Effector memory CD8-positive, alpha-beta T cell (primary cell): Measurements from ENCODE around the gene HM13.
"Not testable (repeated sequence)": the region's sequence is repeated elsewhere in the genome, so short reads cannot be mapped to it uniquely, and the experiment has no call there.

Experiments
- ATAC-seq: fragments of 150-1000 bp; cut with Tn5 transposase; replicated peaks from 2 replicates; pipeline ENCODE4 v1.10.0; 2021; ENCODE audit warnings: mild to moderate bottlenecking, moderate library complexity
- DNase-seq, 3 experiments: peaks; one replicate each; pipeline ENCODE4 v3.0.0; 2021
- H3K27ac Mint-ChIP-seq, 2 donors: one replicate each; pipeline ENCODE4 v1.8.0; 2022; ENCODE audit warnings: mild to moderate bottlenecking in 2 of 2, mixed read lengths in 2 of 2, moderate library complexity in 2 of 2
- H3K27me3 Mint-ChIP-seq, 2 donors: one replicate each; pipeline ENCODE4 v1.8.0; 2022; ENCODE audit warnings: mixed read lengths in 2 of 2
- H3K36me3 Mint-ChIP-seq: one replicate; pipeline ENCODE4 v1.8.0; 2022; ENCODE audit warnings: mild to moderate bottlenecking, moderate library complexity, mixed read lengths; ENCODE audit not compliant: insufficient read depth
- H3K4me1 Mint-ChIP-seq, 2 donors: one replicate each; pipeline ENCODE4 v1.8.0; 2022; ENCODE audit warnings: low read depth in 2 of 2, mixed read lengths in 2 of 2
- H3K4me3 Mint-ChIP-seq, 2 donors: one replicate each; pipeline ENCODE4 v1.8.0; 2022; ENCODE audit warnings: mild to moderate bottlenecking in 2 of 2, mixed read lengths in 2 of 2, moderate library complexity in 2 of 2
- H3K9me3 Mint-ChIP-seq, 2 donors: one replicate each; pipeline ENCODE4 v1.8.0; 2022; ENCODE audit warnings: mixed read lengths in 2 of 2

HM13 gene

DNA sequence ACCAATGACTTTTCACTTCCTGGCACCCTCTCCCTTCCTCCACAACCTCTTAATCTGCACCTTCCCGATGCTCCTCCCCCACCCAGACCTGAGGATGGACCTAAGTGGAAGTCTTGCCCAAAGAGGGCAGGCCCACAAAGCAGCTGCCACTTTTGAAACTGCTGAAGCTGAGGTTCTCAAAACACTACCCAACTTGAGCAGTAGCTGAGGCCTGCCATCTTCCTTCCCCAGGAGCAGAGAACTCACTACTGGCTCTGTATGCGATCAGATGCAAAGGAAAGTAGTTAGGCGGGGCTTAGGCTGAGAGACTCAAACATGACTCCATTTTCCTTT, 1.5 kb downstream of the HM13 start:
- no peak overlapping the region for H3K27ac Mint-ChIP-seq
- no peaks in the 10 kb centered on the region for H3K9me3 Mint-ChIP-seq
- ATAC-seq (no peak), DNase-seq (no peak)
- H3K27me3 Mint-ChIP-seq: no peaks in the 10 kb centered on the region
- peaks cover 16% of the 10 kb centered on the region for H3K36me3 Mint-ChIP-seq
- no peak overlapping the region for H3K4me3 Mint-ChIP-seq
- H3K4me1 Mint-ChIP-seq: peaks cover 15 to 16% of the 10 kb centered on the region in 2 donors

DNA sequence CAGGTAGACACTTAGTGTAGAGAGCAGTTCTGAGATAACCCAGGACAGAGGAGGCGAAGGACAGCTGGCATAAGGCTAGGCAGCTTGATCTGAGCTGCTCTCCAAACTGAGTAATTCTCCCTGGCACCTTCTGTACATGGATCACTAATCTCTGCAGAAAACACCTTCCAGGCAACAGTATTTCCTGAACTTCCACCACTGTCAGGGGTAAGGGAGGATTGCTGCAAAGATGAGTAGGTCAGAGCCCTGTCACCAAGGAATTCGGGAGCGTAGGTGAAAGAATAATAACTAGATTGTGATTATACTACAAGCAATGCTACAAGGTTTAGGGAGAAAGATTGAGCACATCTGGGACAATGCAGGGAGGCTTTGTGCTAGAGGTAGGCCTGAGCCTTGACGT, 1.9 kb downstream of the HM13 start:
- no peak overlapping the region for H3K27ac Mint-ChIP-seq
- ATAC-seq: no peak
- H3K9me3 Mint-ChIP-seq: no peaks in the 10 kb centered on the region
- H3K27me3 Mint-ChIP-seq: no peaks in the 10 kb centered on the region
- H3K4me1 Mint-ChIP-seq: peaks cover 17 to 20% of the 10 kb centered on the region in 2 donors
- no peak for DNase-seq
- peaks cover 19% of the 10 kb centered on the region for H3K36me3 Mint-ChIP-seq
- H3K4me3 Mint-ChIP-seq: no peak overlapping the region

DNA sequence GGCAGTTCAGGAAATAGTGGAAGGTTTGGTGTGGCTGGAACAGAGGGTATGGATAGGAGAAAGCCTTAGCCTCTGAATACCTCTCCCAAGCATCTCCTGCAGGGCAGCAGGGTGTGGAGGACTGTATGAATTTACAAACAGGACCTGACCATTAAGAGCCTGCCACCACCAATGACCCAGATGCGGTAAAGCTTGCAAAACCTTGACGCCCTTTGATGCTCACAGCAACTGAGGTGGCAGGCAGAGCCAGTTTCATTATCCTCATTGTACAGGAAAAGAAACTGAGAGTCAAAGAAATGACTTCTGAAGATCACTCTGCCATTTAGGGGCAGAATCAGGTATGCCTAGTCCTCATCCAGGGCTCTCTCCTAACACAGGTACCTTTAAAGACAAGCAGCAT, 2.4 kb downstream of the HM13 start:
- DNase-seq (no peak), ATAC-seq (peak; percentile 12)
- H3K4me1 Mint-ChIP-seq: peaks cover 19 to 22% of the 10 kb centered on the region in 2 donors
- no peak overlapping the region for H3K27ac Mint-ChIP-seq
- H3K4me3 Mint-ChIP-seq: no peak overlapping the region
- peaks cover 22% of the 10 kb centered on the region for H3K36me3 Mint-ChIP-seq
- H3K9me3 Mint-ChIP-seq: no peaks in the 10 kb centered on the region
- H3K27me3 Mint-ChIP-seq: no peaks in the 10 kb centered on the region

DNA sequence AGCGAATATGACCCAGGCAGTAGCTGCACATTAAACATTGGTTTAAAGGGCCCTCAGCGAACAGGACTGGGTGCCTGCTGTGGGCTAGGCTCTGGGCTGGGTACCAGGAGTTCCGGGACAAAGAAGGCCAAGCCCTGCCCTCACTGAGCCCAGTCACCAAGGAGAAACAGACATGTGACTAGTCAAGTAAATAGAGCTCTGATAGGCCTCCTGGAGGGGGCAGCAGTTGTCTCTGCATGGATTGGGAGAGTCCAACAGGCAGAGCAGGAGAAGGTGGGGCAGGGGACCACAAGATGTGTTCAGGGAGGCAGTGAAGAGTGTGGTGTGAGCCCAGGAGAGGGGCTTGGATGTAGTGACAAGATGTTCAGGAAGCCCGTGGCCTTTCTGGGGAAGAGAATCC, 3.1 kb downstream of the HM13 start:
- no peak overlapping the region for H3K27ac Mint-ChIP-seq
- no peak for DNase-seq

DNA sequence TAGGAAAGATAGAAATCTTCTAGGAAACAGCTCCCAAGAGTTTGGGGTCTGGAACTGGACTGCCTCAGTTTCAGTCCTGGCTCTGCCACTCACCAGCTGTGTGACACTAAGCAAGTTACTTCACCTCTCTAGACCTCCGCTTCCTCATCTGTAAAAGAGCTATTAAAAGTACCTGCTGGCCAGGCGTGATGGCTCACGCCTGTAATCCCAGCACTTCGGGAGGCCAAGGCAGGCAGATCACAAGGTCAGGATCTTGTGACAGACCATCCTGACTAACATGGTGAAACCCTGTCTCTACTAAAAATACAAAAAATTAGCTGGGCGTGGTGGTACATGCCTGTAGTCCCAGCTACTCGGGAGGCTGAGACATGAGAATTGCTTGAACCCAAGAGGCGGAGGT, 7.0 kb downstream of the HM13 start:
- peaks cover 49% of the 10 kb centered on the region for H3K36me3 Mint-ChIP-seq
- H3K27me3 Mint-ChIP-seq, H3K27ac Mint-ChIP-seq, ATAC-seq, DNase-seq, H3K9me3 Mint-ChIP-seq, H3K4me3 Mint-ChIP-seq: not testable (repeated sequence)
- H3K4me1 Mint-ChIP-seq: peaks cover 24 to 32% of the 10 kb centered on the region in 2 donors

More for the DNA sequence above, 3.1 kb downstream of the HM13 start:
- Mint-ChIP-seq H3K27me3 (no peaks in the 10 kb centered on the region), H3K36me3 (peaks cover 25% of the 10 kb centered on the region), H3K4me1 (peaks cover 19 to 22% of the 10 kb centered on the region in 2 donors), H3K4me3 (no peak overlapping the region), H3K9me3 (no peaks in the 10 kb centered on the region)
- ATAC-seq: no peak

DNA sequence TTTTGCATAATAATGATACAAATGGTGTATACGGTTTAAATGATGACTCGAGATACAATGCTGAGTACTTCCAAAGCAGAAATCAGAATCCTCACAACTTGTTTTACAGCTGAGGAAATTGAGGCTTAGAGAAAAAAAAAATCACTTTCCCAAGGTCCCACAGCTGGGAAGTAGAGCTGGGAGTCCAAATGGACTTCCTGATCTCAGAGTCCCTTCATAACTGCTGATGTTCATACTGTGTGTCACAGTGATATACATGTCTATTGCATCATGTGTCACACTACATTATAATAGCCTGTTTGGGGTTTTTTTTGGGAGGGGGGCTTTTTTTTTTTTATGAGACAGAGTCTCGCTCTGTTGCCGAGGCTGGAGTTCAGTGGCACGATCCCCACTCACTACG, 8.5 kb downstream of the HM13 start:
- ATAC-seq: no peak
- Mint-ChIP-seq H3K9me3 (no peaks in the 10 kb centered on the region), H3K4me1 (peaks cover 24 to 38% of the 10 kb centered on the region in 2 donors), H3K27me3 (no peaks in the 10 kb centered on the region), H3K27ac (peak overlapping the region; percentile 13 to 51), H3K36me3 (peaks cover 63% of the 10 kb centered on the region), H3K4me3 (no peak overlapping the region)
- no peak for DNase-seq

DNA sequence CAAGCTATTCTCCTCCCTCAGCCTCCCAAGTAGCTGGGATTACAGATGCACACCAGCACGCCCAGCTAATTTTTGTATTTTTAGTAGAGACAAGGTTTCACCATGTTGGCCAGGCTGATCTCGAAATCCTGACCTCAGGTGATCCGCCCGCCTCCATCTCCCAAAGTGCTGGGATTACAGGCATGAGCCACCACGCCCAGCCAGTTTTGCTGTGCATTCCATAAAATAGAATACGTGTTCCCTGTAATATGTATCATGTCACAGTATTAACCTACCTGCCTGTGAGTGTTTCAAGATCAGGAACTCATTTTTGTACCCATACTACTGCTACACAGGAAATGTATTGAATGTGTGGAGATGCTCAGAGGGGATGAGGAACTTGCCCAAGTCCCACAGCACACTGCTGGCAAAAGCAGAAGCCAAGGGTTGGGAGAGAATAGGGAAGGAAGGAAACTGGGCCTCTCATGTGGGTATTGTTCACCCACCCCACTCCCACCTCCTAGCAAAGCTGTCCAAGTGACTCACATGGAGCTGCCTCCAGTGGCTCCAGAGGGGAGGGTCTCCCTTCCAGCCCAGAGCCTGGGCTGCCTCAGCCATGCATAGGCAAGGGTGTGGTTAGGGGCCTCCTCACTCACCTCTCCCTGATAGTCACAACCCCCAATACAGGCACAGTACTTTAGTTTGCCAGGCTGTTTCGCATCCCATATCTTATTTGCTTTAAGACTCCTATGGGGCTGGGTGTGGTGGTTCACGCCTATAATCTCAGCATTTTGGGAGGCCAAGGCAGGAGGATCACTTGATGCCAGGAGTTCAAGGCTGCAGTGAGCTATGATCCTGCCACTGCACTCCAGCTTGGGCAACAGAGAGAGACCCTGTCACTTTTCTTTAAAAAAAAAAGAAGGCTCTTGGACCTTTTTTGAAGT, 9.4 kb downstream of the HM13 start:
- no peaks in the 10 kb centered on the region for H3K9me3 Mint-ChIP-seq
- H3K4me3 Mint-ChIP-seq: no peak overlapping the region
- no peaks in the 10 kb centered on the region for H3K27me3 Mint-ChIP-seq
- H3K4me1 Mint-ChIP-seq: peaks cover 24 to 38% of the 10 kb centered on the region in 2 donors
- H3K27ac Mint-ChIP-seq: peak overlapping the region; percentile 28 to 51
- DNase-seq: no peak
- peaks cover 72% of the 10 kb centered on the region for H3K36me3 Mint-ChIP-seq
- ATAC-seq: peak; percentile 46

DNA sequence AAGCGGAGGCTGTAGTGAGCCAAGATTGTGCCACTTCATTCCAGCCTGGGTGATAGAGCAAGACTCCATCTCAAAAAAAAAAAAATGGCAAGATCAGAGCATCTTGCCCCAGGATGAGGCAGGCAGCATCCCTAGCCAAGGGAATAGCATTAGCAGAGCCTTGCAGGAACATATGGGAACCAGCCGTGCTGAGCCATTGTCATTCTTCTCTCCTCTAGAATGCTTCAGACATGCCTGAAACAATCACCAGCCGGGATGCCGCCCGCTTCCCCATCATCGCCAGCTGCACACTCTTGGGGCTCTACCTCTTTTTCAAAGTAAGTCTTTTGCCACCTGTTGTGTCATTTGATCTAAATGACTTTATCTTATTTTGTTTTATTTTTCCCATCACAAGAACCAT, 13.0 kb downstream of the HM13 start:
- no peak for ATAC-seq
- Mint-ChIP-seq H3K27ac (peak overlapping the region; percentile 7 to 29), H3K36me3 (peaks cover 85% of the 10 kb centered on the region)

DNA sequence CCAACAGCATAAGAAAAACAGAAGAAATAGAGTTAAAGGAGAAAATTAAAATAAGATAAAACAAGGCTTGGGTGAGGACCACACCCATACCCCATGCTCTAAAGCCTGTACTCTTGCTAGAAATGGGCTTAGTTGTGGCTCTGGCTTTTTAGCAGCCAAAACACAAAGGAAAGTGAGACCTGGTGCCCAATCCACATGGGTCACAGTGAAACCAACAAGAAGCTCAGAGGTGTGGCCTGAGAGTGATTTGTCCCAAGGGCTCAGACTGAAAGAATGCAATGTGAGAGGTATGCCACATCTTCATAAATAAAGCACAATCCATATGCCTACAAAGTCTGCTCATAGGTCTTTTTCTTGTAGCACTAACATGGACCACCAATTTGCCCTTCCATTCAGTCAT, 21.1 kb downstream of the HM13 start:
- Mint-ChIP-seq H3K36me3 (peaks cover 78% of the 10 kb centered on the region), H3K9me3 (no peaks in the 10 kb centered on the region), H3K4me3 (no peak overlapping the region), H3K27ac (no peak overlapping the region), H3K27me3 (no peaks in the 10 kb centered on the region), H3K4me1 (peaks cover 26 to 31% of the 10 kb centered on the region in 2 donors)
- ATAC-seq (no peak), DNase-seq (no peak)

More for the DNA sequence above, 13.0 kb downstream of the HM13 start:
- DNase-seq: no peak
- H3K9me3 Mint-ChIP-seq: no peaks in the 10 kb centered on the region
- no peaks in the 10 kb centered on the region for H3K27me3 Mint-ChIP-seq
- H3K4me3 Mint-ChIP-seq: no peak overlapping the region
- peaks cover 16 to 21% of the 10 kb centered on the region in 2 donors for H3K4me1 Mint-ChIP-seq

DNA sequence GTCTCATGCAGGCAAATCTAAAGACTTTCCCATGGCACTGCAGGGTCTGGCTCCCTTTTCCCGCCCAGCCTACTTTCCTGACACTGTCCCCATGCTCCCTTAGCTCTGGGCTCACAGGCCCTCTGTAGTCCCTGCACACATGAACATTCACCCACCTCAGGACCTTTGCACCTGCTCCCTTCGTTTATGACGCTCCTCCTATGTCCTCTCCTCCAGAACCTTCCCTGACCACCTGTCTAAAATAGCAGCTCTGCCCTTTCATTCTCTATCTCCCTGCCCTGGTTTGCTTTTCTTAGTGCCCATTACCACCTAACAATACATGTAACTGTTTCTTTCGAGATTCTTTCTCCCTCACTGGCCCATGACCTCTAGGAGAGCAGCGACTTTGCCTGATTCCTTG, 22.3 kb downstream of the HM13 start:
- DNase-seq (no peak), ATAC-seq (no peak)
- peaks cover 70% of the 10 kb centered on the region for H3K36me3 Mint-ChIP-seq
- H3K27me3 Mint-ChIP-seq: no peaks in the 10 kb centered on the region
- H3K4me1 Mint-ChIP-seq: peaks cover 22 to 24% of the 10 kb centered on the region in 2 donors
- peak overlapping the region; percentile 0 to 58 for H3K27ac Mint-ChIP-seq
- no peak overlapping the region for H3K4me3 Mint-ChIP-seq
- H3K9me3 Mint-ChIP-seq: no peaks in the 10 kb centered on the region

DNA sequence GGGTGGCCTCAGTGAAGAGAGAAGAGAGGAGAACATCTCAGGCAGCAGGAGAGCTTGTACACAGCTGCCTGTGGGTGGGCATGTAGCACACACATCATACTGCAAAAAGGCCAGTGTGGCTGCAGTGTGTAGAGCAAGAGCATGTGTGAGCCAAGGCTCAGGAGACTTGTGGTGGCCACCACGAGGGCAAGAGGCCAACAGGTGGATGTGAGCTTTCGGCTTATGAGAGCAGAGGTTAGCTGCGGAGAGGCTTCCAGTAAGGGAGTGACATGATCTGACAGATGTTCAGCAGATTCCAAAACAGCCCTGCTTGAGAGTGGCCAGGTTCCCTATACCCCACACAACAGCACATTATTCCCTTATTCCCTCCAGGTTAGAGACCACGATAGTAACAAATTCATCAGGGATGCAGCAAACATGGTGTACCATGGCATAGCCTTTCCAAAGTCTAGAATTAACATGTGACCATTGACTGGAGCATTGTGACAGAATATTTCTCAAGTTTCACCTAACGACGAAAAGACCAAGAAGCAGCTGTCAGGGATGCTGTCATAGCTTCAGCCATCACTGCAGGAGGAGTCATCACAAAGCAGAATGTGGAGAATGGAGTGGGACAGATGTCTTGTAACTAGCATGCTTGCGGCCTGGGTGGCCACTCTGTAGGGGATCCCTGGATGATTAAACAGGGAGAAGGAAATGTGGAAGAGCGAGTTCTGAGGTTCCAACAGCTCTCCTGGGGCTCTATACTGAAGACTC, 23.1 kb downstream of the HM13 start:
- peaks cover 22 to 24% of the 10 kb centered on the region in 2 donors for H3K4me1 Mint-ChIP-seq
- peak overlapping the region; percentile 0 to 71 for H3K27ac Mint-ChIP-seq
- no peaks in the 10 kb centered on the region for H3K9me3 Mint-ChIP-seq
- H3K4me3 Mint-ChIP-seq: no peak overlapping the region
- DNase-seq (no peak), ATAC-seq (no peak)
- peaks cover 65% of the 10 kb centered on the region for H3K36me3 Mint-ChIP-seq
- no peaks in the 10 kb centered on the region for H3K27me3 Mint-ChIP-seq

DNA sequence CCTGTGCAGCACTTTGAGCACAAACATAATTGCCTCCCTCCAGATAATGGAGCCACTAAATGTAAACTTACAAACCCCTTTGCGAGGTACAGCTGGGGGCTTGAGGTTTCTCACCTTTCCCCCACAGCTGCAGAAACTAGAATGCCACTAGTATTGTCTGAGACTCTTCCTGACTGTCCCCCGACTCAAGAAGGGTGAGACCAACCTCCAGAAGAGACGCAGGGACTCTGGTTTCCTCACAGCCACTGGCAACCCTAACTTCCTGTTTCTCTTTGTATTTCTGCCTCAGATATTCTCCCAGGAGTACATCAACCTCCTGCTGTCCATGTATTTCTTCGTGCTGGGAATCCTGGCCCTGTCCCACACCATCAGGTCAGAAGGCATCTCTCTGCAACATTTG, 23.6 kb downstream of the HM13 start:
- H3K9me3 Mint-ChIP-seq: no peaks in the 10 kb centered on the region
- H3K4me3 Mint-ChIP-seq: peak overlapping the region in 1 of 2 donors; percentile 24
- H3K27me3 Mint-ChIP-seq: no peaks in the 10 kb centered on the region
- H3K4me1 Mint-ChIP-seq: peaks cover 22 to 24% of the 10 kb centered on the region in 2 donors
- peak; percentile 31 for ATAC-seq
- no peak for DNase-seq
- H3K27ac Mint-ChIP-seq: peak overlapping the region; percentile 0 to 71
- H3K36me3 Mint-ChIP-seq: peaks cover 62% of the 10 kb centered on the region

DNA sequence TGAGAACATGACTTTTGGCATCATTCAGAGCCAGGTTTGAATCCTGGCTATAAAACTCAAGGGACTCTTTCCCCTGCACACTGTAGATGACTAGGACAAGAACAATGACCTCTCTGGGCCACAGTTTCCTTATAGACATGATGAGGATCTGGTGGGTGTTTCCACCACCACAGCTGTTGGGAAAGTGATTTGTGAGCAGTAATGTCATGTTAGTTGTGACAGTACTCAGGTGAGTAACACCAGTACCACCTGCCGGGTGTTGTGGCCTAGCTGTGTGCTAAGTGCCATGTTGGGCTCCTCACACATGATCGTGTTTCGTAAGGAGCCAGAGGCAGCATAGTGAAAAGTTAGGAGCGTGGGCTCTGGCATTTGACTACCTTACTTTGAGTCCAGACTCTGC, 24.1 kb downstream of the HM13 start:
- ATAC-seq: no peak
- no peaks in the 10 kb centered on the region for H3K27me3 Mint-ChIP-seq
- peak overlapping the region; percentile 0 to 71 for H3K27ac Mint-ChIP-seq
- peaks cover 22 to 24% of the 10 kb centered on the region in 2 donors for H3K4me1 Mint-ChIP-seq
- no peaks in the 10 kb centered on the region for H3K9me3 Mint-ChIP-seq
- peaks cover 58% of the 10 kb centered on the region for H3K36me3 Mint-ChIP-seq
- H3K4me3 Mint-ChIP-seq: no peak overlapping the region
- DNase-seq: no peak

DNA sequence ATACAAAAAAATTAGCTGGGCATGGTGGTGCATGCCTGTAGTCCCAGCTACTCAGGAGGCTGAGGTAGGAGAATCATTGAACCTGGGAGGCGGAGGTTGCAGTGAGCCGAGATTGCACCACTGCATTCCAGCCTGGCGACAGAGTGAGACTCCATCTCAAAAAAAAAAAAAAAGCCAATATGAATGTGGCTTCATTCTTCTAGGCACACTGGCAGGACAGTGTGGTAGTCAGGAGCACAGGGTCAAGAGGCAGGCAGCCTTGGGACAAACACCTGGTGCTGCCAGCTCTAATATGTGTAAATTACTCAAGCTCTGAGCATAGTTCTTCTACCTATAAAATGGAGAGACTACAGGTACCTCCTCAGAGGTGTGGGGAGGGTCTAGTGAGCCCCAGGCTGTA, 25.4 kb downstream of the HM13 start:
- H3K27me3 Mint-ChIP-seq, H3K9me3 Mint-ChIP-seq, ATAC-seq, DNase-seq, H3K4me3 Mint-ChIP-seq: not testable (repeated sequence)
- Mint-ChIP-seq H3K36me3 (peaks cover 46% of the 10 kb centered on the region), H3K4me1 (peaks cover 17 to 22% of the 10 kb centered on the region in 2 donors), H3K27ac (peak overlapping the region in 1 of 2 donors; percentile 6)
